Measurements from ENCODE around the gene GUCY1A2.

DNA sequence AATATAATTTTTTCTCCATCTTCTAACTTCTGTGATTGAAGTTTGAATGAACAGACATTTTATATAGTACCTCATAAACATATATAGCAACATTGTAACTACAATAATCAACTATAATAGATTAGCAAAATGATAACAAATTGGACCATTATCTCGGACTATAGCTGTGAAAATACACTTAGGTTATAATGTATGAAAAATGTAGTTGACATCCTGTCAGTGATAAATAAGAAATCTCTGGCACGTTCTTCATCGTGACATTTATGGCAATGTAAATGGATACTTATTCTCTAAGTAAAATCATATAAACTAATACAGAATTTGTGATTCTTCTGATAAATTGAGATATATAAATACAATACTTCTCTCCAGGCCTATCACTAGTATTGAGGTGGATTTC is 333.3 kb downstream of the GUCY1A2 start:
- TF ChIP-seq, protein P1, sequence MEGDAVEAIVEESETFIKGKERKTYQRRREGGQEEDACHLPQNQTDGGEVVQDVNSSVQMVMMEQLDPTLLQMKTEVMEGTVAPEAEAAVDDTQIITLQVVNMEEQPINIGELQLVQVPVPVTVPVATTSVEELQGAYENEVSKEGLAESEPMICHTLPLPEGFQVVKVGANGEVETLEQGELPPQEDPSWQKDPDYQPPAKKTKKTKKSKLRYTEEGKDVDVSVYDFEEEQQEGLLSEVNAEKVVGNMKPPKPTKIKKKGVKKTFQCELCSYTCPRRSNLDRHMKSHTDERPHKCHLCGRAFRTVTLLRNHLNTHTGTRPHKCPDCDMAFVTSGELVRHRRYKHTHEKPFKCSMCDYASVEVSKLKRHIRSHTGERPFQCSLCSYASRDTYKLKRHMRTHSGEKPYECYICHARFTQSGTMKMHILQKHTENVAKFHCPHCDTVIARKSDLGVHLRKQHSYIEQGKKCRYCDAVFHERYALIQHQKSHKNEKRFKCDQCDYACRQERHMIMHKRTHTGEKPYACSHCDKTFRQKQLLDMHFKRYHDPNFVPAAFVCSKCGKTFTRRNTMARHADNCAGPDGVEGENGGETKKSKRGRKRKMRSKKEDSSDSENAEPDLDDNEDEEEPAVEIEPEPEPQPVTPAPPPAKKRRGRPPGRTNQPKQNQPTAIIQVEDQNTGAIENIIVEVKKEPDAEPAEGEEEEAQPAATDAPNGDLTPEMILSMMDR (conservative IDR thresholded peaks at IDR 0.05): no peak
- no peak for TF ChIP-seq ZFX (IDR thresholded peaks at IDR 0.05)
